OCI-LY3 (cell line): Measurements from ENCODE around the gene CCDC50.

Experiments used
- H2AFZ ChIP-seq: fragments of 200-600, 300-600 bp; shearing (Covaris generic); 2 replicates; pipeline ENCODE4 v1.6.0; 2014; ENCODE audit warnings: antibody characterized with exemption, low read depth, low read length
- H3K27ac ChIP-seq: fragments of 200-600, 300-600 bp; sonication (generic); 2 replicates; pipeline ENCODE4 v1.5.1; 2014; ENCODE audit warnings: mild to moderate bottlenecking, low read length, moderate library complexity, mixed read lengths
- H3K27me3 ChIP-seq: fragments of 200-600, 300-600 bp; sonication (generic); 2 replicates; pipeline ENCODE4 v1.6.1; 2014; ENCODE audit warnings: low read depth, low read length, mixed read lengths
- H3K36me3 ChIP-seq: fragments of 200-600, 300-600 bp; sonication (generic); replicated peaks from 2 replicates; pipeline ENCODE3; 2014; ENCODE audit warnings: low read depth, low read length, mixed read lengths
- H3K4me1 ChIP-seq: fragments of 300-600, 200-600 bp; sonication (generic); 2 replicates; pipeline ENCODE4 v1.6.1; 2014; ENCODE audit warnings: low read length, mixed read lengths
- H3K4me2 ChIP-seq: fragments of 200-600, 300-600 bp; sonication (generic); 2 replicates; pipeline ENCODE4 v1.6.1; 2014; ENCODE audit warnings: low read length, mixed read lengths
- H3K4me3 ChIP-seq: fragments of 300-600, 200-600 bp; sonication (generic); 2 replicates; pipeline ENCODE4 v1.5.1; 2014; ENCODE audit warnings: antibody characterized with exemption, mild to moderate bottlenecking, low read length, moderate library complexity
- H3K79me2 ChIP-seq: fragments of 300-600, 200-600 bp; shearing (Covaris generic); 2 replicates; pipeline ENCODE4 v1.6.1; 2014; ENCODE audit warnings: mild to moderate bottlenecking, low read length, mixed read lengths
- H3K9ac ChIP-seq: fragments of 300-600, 200-600 bp; shearing (Covaris generic); 2 replicates; pipeline ENCODE4 v1.6.0; 2014; ENCODE audit warnings: mild to moderate bottlenecking, low read length, moderate library complexity
- H3K9me3 ChIP-seq: fragments of 200-600, 300-600 bp; shearing (Covaris generic); 2 replicates; pipeline ENCODE4 v1.6.1; 2014; ENCODE audit warnings: low read length, mixed read lengths; ENCODE audit not compliant: insufficient read depth
- H4K20me1 ChIP-seq: fragments of 200-600, 300-600 bp; sonication (generic); 2 replicates; pipeline ENCODE4 v1.6.1; 2016; ENCODE audit warnings: low read length, mixed read lengths; ENCODE audit not compliant: insufficient read depth
- EZH2phosphoT487 ChIP-seq: fragments of 200-600 bp; shearing (Covaris generic); IDR thresholded peaks from 2 replicates; pipeline ENCODE4 v1.6.1; 2018; ENCODE audit warnings: antibody characterized with exemption, mixed run types, low read depth
- TF ChIP-seq, protein P1 (sequence below): fragments of 200-600, 300-600 bp; sonication (generic); IDR thresholded peaks from 2 replicates; pipeline ENCODE4 v1.5.1; 2014; ENCODE audit warnings: antibody characterized with exemption, low read length, low read depth

CCDC50 gene

DNA sequence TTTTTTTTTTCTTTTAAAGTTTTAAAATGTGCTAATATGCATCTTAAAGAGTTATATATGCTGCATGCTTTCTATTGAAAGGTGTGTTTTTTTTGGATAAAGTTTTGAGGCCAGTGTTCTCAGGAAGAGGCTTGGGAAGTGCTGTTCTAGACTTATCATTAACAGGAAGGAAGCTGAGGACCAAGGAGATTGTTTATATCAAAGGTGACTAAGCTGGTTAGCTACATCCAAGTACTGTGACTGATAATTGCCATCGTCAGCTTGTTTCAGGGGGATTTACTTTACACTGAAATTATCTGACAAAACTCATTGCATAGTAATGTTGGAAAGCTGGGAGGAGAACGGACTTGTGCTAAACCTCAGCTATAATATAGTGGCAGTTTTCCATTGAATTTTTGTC lies 37.5 kb downstream of the CCDC50 start:
- H4K20me1 ChIP-seq = no peaks in the 10 kb centered on the region
- no peak for TF ChIP-seq EZH2phosphoT487
- TF ChIP-seq, protein P1, sequence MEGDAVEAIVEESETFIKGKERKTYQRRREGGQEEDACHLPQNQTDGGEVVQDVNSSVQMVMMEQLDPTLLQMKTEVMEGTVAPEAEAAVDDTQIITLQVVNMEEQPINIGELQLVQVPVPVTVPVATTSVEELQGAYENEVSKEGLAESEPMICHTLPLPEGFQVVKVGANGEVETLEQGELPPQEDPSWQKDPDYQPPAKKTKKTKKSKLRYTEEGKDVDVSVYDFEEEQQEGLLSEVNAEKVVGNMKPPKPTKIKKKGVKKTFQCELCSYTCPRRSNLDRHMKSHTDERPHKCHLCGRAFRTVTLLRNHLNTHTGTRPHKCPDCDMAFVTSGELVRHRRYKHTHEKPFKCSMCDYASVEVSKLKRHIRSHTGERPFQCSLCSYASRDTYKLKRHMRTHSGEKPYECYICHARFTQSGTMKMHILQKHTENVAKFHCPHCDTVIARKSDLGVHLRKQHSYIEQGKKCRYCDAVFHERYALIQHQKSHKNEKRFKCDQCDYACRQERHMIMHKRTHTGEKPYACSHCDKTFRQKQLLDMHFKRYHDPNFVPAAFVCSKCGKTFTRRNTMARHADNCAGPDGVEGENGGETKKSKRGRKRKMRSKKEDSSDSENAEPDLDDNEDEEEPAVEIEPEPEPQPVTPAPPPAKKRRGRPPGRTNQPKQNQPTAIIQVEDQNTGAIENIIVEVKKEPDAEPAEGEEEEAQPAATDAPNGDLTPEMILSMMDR = no peak
- no peaks in the 10 kb centered on the region for H3K9me3 ChIP-seq
- peaks cover 1% of the 10 kb centered on the region; the same call in 1 of the 2 replicates for H3K4me1 ChIP-seq
- H3K27me3 ChIP-seq = no peaks in the 10 kb centered on the region
- no peak overlapping the region for H3K27ac ChIP-seq
- H3K9ac ChIP-seq = no peak overlapping the region
- peaks cover 50% of the 10 kb centered on the region for H3K36me3 ChIP-seq
- H3K4me2 ChIP-seq = no peak overlapping the region
- H2AFZ ChIP-seq = no peak overlapping the region
- no peaks in the 10 kb centered on the region for H3K79me2 ChIP-seq
- H3K4me3 ChIP-seq = no peak overlapping the region

GRCh38 chr3:191368755-191369615 lies 39.8 kb downstream of the CCDC50 start:
- Histone ChIP-seq H3K27ac (no peak overlapping the region), H3K9ac (no peak overlapping the region), H4K20me1 (no peaks in the 10 kb centered on the region), H2AFZ (no peak overlapping the region), H3K9me3 (no peaks in the 10 kb centered on the region), H3K36me3 (peaks cover 36% of the 10 kb centered on the region), H3K4me3 (no peak overlapping the region), H3K4me2 (no peak overlapping the region), H3K4me1 (peaks cover 9% of the 10 kb centered on the region), H3K79me2 (no peaks in the 10 kb centered on the region), H3K27me3 (no peaks in the 10 kb centered on the region)
- TF ChIP-seq, protein P1 = no peak
- TF ChIP-seq EZH2phosphoT487 = no peak

- Histone ChIP-seq H3K4me2 (no peak overlapping the region), H3K27me3 (no peaks in the 10 kb centered on the region), H3K27ac (no peak overlapping the region), H4K20me1 (no peaks in the 10 kb centered on the region), H2AFZ (no peak overlapping the region), H3K4me1 (peaks cover 9% of the 10 kb centered on the region), H3K79me2 (no peaks in the 10 kb centered on the region), H3K9ac (no peak overlapping the region), H3K9me3 (no peaks in the 10 kb centered on the region), H3K36me3 (peaks cover 37% of the 10 kb centered on the region), H3K4me3 (no peak overlapping the region)
- no peak for TF ChIP-seq EZH2phosphoT487
- TF ChIP-seq, protein P1 = no peak
Measured at GRCh38 chr3:191369616-191370010, 40.4 kb downstream of the CCDC50 start.

DNA sequence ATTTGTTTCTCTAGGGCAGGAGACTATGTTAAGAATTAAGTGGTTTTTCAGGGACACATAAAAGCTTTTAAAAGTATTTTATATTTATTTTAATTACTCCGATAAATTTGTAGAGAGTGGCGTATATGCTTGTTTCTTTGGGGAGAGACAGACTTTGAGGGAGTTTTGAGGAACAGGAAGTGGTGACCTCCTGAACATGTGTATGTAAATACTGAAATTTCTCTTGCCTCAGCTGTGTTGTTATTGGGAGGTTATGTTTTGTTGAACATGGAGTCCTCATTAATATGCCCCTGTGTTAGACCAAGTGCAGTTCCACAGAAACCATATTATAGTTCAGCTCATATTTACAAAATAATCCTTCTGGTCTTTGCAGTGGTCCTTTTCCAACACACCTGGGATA lies 42.9 kb downstream of the CCDC50 start:
- Histone ChIP-seq H3K4me2 (no peak overlapping the region), H4K20me1 (no peaks in the 10 kb centered on the region), H3K27ac (no peak overlapping the region), H3K36me3 (peaks cover 35% of the 10 kb centered on the region), H3K9me3 (no peaks in the 10 kb centered on the region), H3K79me2 (no peaks in the 10 kb centered on the region), H2AFZ (no peak overlapping the region), H3K4me3 (no peak overlapping the region), H3K4me1 (peaks cover 9% of the 10 kb centered on the region), H3K27me3 (no peaks in the 10 kb centered on the region), H3K9ac (no peak overlapping the region)
- TF ChIP-seq, protein P1 = no peak
- TF ChIP-seq EZH2phosphoT487 = no peak
